Vagina (tissue), 2 donors: ENCODE measurements around the gene SCAPER. TPM values are rescaled to one million over a fixed set of nuclear protein-coding genes. Genes with fewer than 3 reads are reported as not detected.

ENCODE experiments used
- DNase-seq, 2 donors: peaks; one replicate each; pipeline ENCODE4 v3.0.0-alpha.2; 2017; ENCODE audit errors: extremely low spot score in 2 of 2
- H3K27ac ChIP-seq: fragments of 200-600 bp; sonication (generic); one replicate; pipeline ENCODE4 v1.5.1; 2019
- H3K27me3 ChIP-seq: fragments of 200-600 bp; sonication (generic); one replicate; pipeline ENCODE4 v1.5.1; 2019
- H3K36me3 ChIP-seq, 2 donors: fragments of 200-600 bp; sonication (generic); one replicate each; pipeline ENCODE4 v1.5.1; 2017 to 2019
- H3K4me1 ChIP-seq: fragments of 200-600 bp; sonication (generic); one replicate; pipeline ENCODE4 v1.5.1; 2019
- H3K4me3 ChIP-seq, 2 donors: fragments of 200-600 bp; sonication (generic); 1 replicate in 1 of 2; 2 replicates in 1 of 2; pipeline ENCODE4 v1.5.1; 2016 to 2019
- H3K9me3 ChIP-seq: fragments of 200-600 bp; sonication (generic); one replicate; pipeline ENCODE4 v1.5.1; 2019
- CTCF ChIP-seq, 3 experiments: fragments of 450-650 bp in 2 of 3; fragments of 200-600 bp in 1 of 3; sonication (generic) in 1 of 3; IDR thresholded peaks; one replicate each; pipeline ENCODE4 v1.5.1; 2017 to 2019; ENCODE audit warnings: antibody characterized with exemption in 3 of 3, mild to moderate bottlenecking in 2 of 3, moderate library complexity in 2 of 3
- POLR2A ChIP-seq, 2 donors: fragments of 450-650 bp; IDR thresholded peaks; one replicate each; pipeline ENCODE4 v1.6.1; 2017; ENCODE audit warnings: antibody characterized with exemption in 2 of 2, mild to moderate bottlenecking in 2 of 2, moderate library complexity in 2 of 2
- POLR2AphosphoS5 ChIP-seq, 2 donors: sonication (generic); formaldehyde crosslinking; IDR thresholded peaks; one replicate each; pipeline ENCODE4 v1.9.0; 2017; ENCODE audit warnings: antibody characterized with exemption in 2 of 2, mild to moderate bottlenecking in 2 of 2, low read depth in 1 of 2; ENCODE audit not compliant: insufficient read depth in 1 of 2
- intact Hi-C: fragments of 100-400 bp; cut with DNase I; formaldehyde crosslinking; loops from one replicate; pipeline ENCODE4 v1.15.1; 2023
- total RNA-seq: library from RNA; depleted of rRNA; stranded (reverse); fragments of >200 nt; gene quantifications from one replicate; pipeline ENCODE4 v1.2.3, GENCODE V29; 2016

SCAPER gene
- total RNA-seq, 1 donor from 2014 or later = 51.3 TPM

GRCh38 chr15:76566276-76566675, 338.9 kb downstream of the SCAPER start:
- Histone ChIP-seq H3K27ac (no peak overlapping the region), H3K4me3 (no peak overlapping the region), H3K4me1 (no peaks in the 10 kb centered on the region), H3K27me3 (no peaks in the 10 kb centered on the region), H3K9me3 (no peaks in the 10 kb centered on the region), H3K36me3 (no peaks in the 10 kb centered on the region)
- no peak for TF ChIP-seq POLR2AphosphoS5 (IDR thresholded peaks at IDR 0.05; ENCODE audit: insufficient read depth in 1 of 2, low read depth in 1 of 2)
- no peak for TF ChIP-seq POLR2A (IDR thresholded peaks at IDR 0.05)
- no peak for TF ChIP-seq CTCF (IDR thresholded peaks at IDR 0.05)
- intact Hi-C loops = no loop called here
- DNase-seq = no peak

GRCh38 chr15:76565366-76565765, 339.8 kb downstream of the SCAPER start:
- Histone ChIP-seq H3K36me3 (no peaks in the 10 kb centered on the region), H3K4me1 (no peaks in the 10 kb centered on the region), H3K9me3 (no peaks in the 10 kb centered on the region), H3K27me3 (no peaks in the 10 kb centered on the region), H3K27ac (no peak overlapping the region), H3K4me3 (no peak overlapping the region)
- TF ChIP-seq POLR2AphosphoS5 (IDR thresholded peaks at IDR 0.05; ENCODE audit: insufficient read depth in 1 of 2, low read depth in 1 of 2) (no peak), CTCF (IDR thresholded peaks at IDR 0.05) (no peak), POLR2A (IDR thresholded peaks at IDR 0.05) (no peak)
- intact Hi-C loops = no loop called here
- DNase-seq = no peak

- no peak for DNase-seq
- intact Hi-C loops = no loop called here
- Histone ChIP-seq H3K4me3 (no peak overlapping the region), H3K9me3 (no peaks in the 10 kb centered on the region), H3K36me3 (no peaks in the 10 kb centered on the region), H3K4me1 (no peaks in the 10 kb centered on the region), H3K27me3 (no peaks in the 10 kb centered on the region), H3K27ac (no peak overlapping the region)
- TF ChIP-seq POLR2AphosphoS5 (IDR thresholded peaks at IDR 0.05; ENCODE audit: insufficient read depth in 1 of 2, low read depth in 1 of 2) = no peak
- TF ChIP-seq POLR2A (IDR thresholded peaks at IDR 0.05) = no peak
- no peak for TF ChIP-seq CTCF (IDR thresholded peaks at IDR 0.05)
Observed at GRCh38 chr15:76555247-76555646, 349.9 kb downstream of the SCAPER start.

GRCh38 chr15:76553564-76553963, 351.6 kb downstream of the SCAPER start:
- intact Hi-C loops = no loop called here
- Histone ChIP-seq H3K27me3 (no peaks in the 10 kb centered on the region), H3K36me3 (no peaks in the 10 kb centered on the region), H3K4me3 (no peak overlapping the region), H3K9me3 (no peaks in the 10 kb centered on the region), H3K27ac (no peak overlapping the region), H3K4me1 (no peaks in the 10 kb centered on the region)
- no peak for DNase-seq
- TF ChIP-seq CTCF (IDR thresholded peaks at IDR 0.05) (no peak), POLR2AphosphoS5 (IDR thresholded peaks at IDR 0.05; ENCODE audit: insufficient read depth in 1 of 2, low read depth in 1 of 2) (no peak), POLR2A (IDR thresholded peaks at IDR 0.05) (no peak)

GRCh38 chr15:76553102-76553501, 352.0 kb downstream of the SCAPER start:
- intact Hi-C loops = no loop called here
- Histone ChIP-seq H3K27me3 (no peaks in the 10 kb centered on the region), H3K4me1 (no peaks in the 10 kb centered on the region), H3K36me3 (no peaks in the 10 kb centered on the region), H3K9me3 (no peaks in the 10 kb centered on the region), H3K4me3 (no peak overlapping the region), H3K27ac (no peak overlapping the region)
- no peak for DNase-seq
- TF ChIP-seq POLR2AphosphoS5 (IDR thresholded peaks at IDR 0.05; ENCODE audit: insufficient read depth in 1 of 2, low read depth in 1 of 2) = no peak
- TF ChIP-seq POLR2A (IDR thresholded peaks at IDR 0.05) = no peak
- no peak for TF ChIP-seq CTCF (IDR thresholded peaks at IDR 0.05)
